GM19328 (cell line): ENCODE measurements around the gene VKORC1L1.
"Not testable (repeated sequence)": the region's sequence is repeated elsewhere in the genome, so short reads cannot be mapped to it uniquely, and the experiment has no call there.

Experiments
- ATAC-seq: cut with Tn5 transposase; IDR thresholded peaks from one replicate; pipeline ENCODE4 v1.9.1; 2021; ENCODE audit warnings: mild to moderate bottlenecking, moderate library complexity; ENCODE audit not compliant: unreplicated experiment

VKORC1L1 gene

GRCh38 chr7:65884983-65885382 is 12.1 kb downstream of the VKORC1L1 start:
- ATAC-seq, result not testable (repeated sequence)

GRCh38 chr7:65885533-65885932 is 12.7 kb downstream of the VKORC1L1 start:
- not testable (repeated sequence) for ATAC-seq

- not testable (repeated sequence) for ATAC-seq
Observed at GRCh38 chr7:65888434-65889156, 15.7 kb downstream of the VKORC1L1 start.

- ATAC-seq, result not testable (repeated sequence)
Observed at GRCh38 chr7:65889722-65890121, 16.8 kb downstream of the VKORC1L1 start.

GRCh38 chr7:65892161-65892560 is 19.3 kb downstream of the VKORC1L1 start:
- no peak for ATAC-seq

GRCh38 chr7:65892835-65893234 is 20.0 kb downstream of the VKORC1L1 start:
- no peak for ATAC-seq

GRCh38 chr7:65896279-65896870 is 23.5 kb downstream of the VKORC1L1 start:
- no peak for ATAC-seq

GRCh38 chr7:65897289-65897688 is 24.4 kb downstream of the VKORC1L1 start:
- ATAC-seq, result not testable (repeated sequence)

GRCh38 chr7:65898677-65899447 is 26.0 kb downstream of the VKORC1L1 start:
- ATAC-seq, result not testable (repeated sequence)

GRCh38 chr7:65902306-65902705 is 29.4 kb downstream of the VKORC1L1 start:
- no peak for ATAC-seq

- no peak for ATAC-seq
Observed at GRCh38 chr7:65907501-65908198, 34.8 kb downstream of the VKORC1L1 start.

- ATAC-seq, result no peak
Observed at GRCh38 chr7:65910237-65910636, 37.4 kb downstream of the VKORC1L1 start.

- ATAC-seq, result no peak
Observed at GRCh38 chr7:65912237-65912636, 39.4 kb downstream of the VKORC1L1 start.

GRCh38 chr7:65915921-65916657 is 43.2 kb downstream of the VKORC1L1 start:
- no peak for ATAC-seq

GRCh38 chr7:65923316-65923715 is 50.4 kb downstream of the VKORC1L1 start:
- no peak for ATAC-seq

GRCh38 chr7:65924193-65924592 is 51.3 kb downstream of the VKORC1L1 start:
- no peak for ATAC-seq

GRCh38 chr7:65925040-65925439 is 52.2 kb downstream of the VKORC1L1 start:
- no peak for ATAC-seq

- ATAC-seq, result no peak
Observed at GRCh38 chr7:65926588-65926987, 53.7 kb downstream of the VKORC1L1 start.

- no peak for ATAC-seq
Observed at GRCh38 chr7:65927489-65928448, 54.9 kb downstream of the VKORC1L1 start.
